ENCODE data around the gene FAM78B.

FAM78B gene

GRCh38 chr1:166063701-166064100, 103.1 kb downstream of the FAM78B start:
- no peak for DNase-seq

DNA sequence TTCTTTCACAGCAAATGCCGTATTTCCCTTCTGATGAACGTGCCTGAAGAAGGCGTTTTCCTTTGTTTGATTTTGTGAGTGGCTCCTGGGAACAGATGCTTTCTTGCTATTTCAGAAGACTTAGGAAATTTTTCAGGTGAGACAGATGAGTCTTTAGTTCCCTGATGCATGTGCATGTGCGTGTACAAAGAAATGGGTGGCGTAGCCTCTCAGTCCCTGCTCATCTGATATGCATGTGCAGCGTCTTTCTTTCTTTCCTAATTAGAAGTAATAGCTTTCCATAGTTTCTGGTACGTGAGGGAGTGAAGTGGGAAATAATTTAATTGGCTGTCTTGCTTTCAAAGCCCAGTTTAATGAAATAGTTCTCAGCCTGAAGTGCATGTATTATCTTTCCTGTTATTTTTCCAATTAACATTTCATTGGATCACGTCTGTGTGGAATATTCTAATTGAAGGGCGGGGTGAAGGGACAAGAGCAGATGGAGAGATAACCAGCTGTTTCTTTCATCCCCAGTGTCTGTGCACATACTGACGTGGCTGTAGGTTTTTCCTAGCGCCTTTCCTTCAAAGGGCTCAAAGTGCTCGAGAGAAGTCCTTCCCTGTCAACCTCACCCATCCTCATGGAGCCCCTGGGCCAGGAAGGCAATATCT, 104.3 kb downstream of the FAM78B start:
- DNase-seq, result peak; percentile 86

DNA sequence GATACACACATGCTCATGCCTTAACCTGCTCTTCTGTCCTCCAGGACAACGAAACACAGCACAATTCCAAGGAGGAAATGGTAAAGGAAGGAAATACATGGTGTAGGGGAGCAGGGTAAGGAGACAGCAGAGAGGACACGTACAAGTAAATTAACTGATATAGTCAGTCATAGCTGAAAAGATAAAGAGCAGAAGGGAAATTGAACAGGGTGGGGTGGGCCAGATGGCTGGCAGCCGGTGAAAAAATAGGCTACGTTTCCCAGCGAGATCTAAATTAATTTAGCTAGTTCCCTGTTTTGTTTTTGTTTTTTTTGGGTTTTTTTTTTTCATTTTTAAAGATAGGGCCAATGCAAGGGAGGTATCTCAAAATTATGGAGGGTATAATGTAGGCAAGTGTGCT, 109.2 kb downstream of the FAM78B start:
- peak; percentile 82 for DNase-seq

- DNase-seq, result no peak
Measured at GRCh38 chr1:166053395-166053794, 113.4 kb downstream of the FAM78B start.

GRCh38 chr1:166040202-166040997, 126.4 kb downstream of the FAM78B start:
- DNase-seq, result no peak

GRCh38 chr1:166039436-166040201, 127.2 kb downstream of the FAM78B start:
- DNase-seq, result no peak

- DNase-seq, result no peak
Measured at GRCh38 chr1:166036092-166036491, 130.7 kb downstream of the FAM78B start.

- DNase-seq, result peak; percentile 98
Measured at GRCh38 chr1:166032572-166033371, 134.0 kb downstream of the FAM78B start.

GRCh38 chr1:166031932-166032571, 134.7 kb downstream of the FAM78B start:
- peak; percentile 67 for DNase-seq

- DNase-seq, result no peak
Measured at GRCh38 chr1:166029196-166029945, 137.4 kb downstream of the FAM78B start.

GRCh38 chr1:166026555-166026954, 140.2 kb downstream of the FAM78B start:
- DNase-seq, result no peak

DNA sequence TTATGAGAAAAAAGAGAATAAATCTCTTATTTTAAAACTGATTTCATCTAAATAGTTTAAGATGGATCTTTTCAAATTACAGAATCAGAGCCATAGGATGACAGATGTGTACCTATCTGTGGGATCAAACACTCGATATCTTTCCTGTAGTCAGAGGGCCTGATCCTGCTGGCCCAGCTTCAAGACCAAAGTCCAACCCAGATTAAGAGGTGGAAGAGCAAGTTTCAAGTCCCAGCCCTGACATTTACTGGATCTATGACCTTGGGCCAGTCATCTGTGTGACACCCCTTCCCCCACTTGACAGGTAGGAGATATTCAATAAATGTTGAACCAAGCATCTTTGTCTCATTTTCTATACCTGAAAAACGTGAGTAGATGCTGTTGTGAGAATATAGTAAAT, 140.7 kb downstream of the FAM78B start:
- no peak for DNase-seq

DNA sequence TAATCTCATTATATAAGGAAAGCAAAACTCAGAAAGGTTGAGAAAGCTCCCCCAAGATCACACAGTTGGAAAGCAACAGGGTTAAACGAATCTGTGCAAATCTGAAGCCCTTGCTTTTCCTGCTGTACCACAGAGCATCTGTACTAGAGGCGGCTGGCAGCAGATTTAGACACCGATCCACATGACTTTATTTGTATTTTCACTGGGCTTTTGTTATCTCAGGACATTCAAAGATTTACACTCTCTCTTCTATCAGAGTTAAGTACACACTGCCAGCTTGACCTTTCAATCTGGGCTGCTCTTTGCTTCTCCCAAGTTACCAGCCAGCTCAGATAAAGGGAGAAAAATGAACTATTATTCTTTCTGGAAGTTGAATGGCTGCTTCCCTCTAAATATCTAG, 146.6 kb downstream of the FAM78B start:
- DNase-seq, result no peak

All from NCI-H1694 treated with DMSO at 0.1 percent for 48 hours (cell line).